Superior temporal gyrus (tissue), 1 donor: ENCODE data around the gene CFAP45.
"Not testable (repeated sequence)": the region's sequence is repeated elsewhere in the genome, so short reads cannot be mapped to it uniquely, and the experiment has no call there.

Source experiments
- DNase-seq: peaks from one replicate; pipeline ENCODE4 v3.0.0-alpha.2; 2016; ENCODE audit errors: extremely low spot score

CFAP45 gene

GRCh38 chr1:159904036-159904435 lies 4.1 kb upstream of the CFAP45 start:
- DNase-seq: not testable (repeated sequence)

- DNase-seq: no peak
Observed at GRCh38 chr1:159902541-159902940, 2.6 kb upstream of the CFAP45 start.

GRCh38 chr1:159900755-159901360 lies 893 bp upstream of the CFAP45 start:
- DNase-seq: no peak

GRCh38 chr1:159899634-159900033 lies 331 bp downstream of the CFAP45 start:
- DNase-seq: not testable (repeated sequence)

GRCh38 chr1:159898527-159898926 lies 1.4 kb downstream of the CFAP45 start:
- no peak for DNase-seq

GRCh38 chr1:159897962-159898361 lies 2.0 kb downstream of the CFAP45 start:
- no peak for DNase-seq

GRCh38 chr1:159896546-159896930 lies 3.4 kb downstream of the CFAP45 start:
- DNase-seq: no peak

GRCh38 chr1:159895836-159896545 lies 4.0 kb downstream of the CFAP45 start:
- no peak for DNase-seq

- no peak for DNase-seq
Observed at GRCh38 chr1:159895286-159895685, 4.7 kb downstream of the CFAP45 start.

GRCh38 chr1:159892944-159893343 lies 7.0 kb downstream of the CFAP45 start:
- DNase-seq: no peak

GRCh38 chr1:159891275-159892157 lies 8.4 kb downstream of the CFAP45 start:
- peak; percentile 93 for DNase-seq

- DNase-seq: no peak
Observed at GRCh38 chr1:159890390-159890789, 9.6 kb downstream of the CFAP45 start.

- DNase-seq: no peak
Observed at GRCh38 chr1:159889821-159890252, 10.1 kb downstream of the CFAP45 start.

GRCh38 chr1:159889202-159889601 lies 10.8 kb downstream of the CFAP45 start:
- DNase-seq: no peak

- no peak for DNase-seq
Observed at GRCh38 chr1:159884296-159884695, 15.7 kb downstream of the CFAP45 start.

GRCh38 chr1:159883134-159883533 lies 16.8 kb downstream of the CFAP45 start:
- no peak for DNase-seq

GRCh38 chr1:159882527-159882862 lies 17.5 kb downstream of the CFAP45 start:
- DNase-seq: no peak

- DNase-seq: no peak
Observed at GRCh38 chr1:159881622-159882526, 18.1 kb downstream of the CFAP45 start.

GRCh38 chr1:159880430-159880829 lies 19.5 kb downstream of the CFAP45 start:
- no peak for DNase-seq

GRCh38 chr1:159879977-159880376 lies 20.0 kb downstream of the CFAP45 start:
- no peak for DNase-seq

GRCh38 chr1:159879136-159879535 lies 20.8 kb downstream of the CFAP45 start:
- DNase-seq: peak; percentile 27
